ENCODE data around the gene CCR2. TPM values are rescaled to one million over a fixed set of nuclear protein-coding genes. Genes with fewer than 3 reads are reported as not detected.
"Not testable (repeated sequence)": the region's sequence is repeated elsewhere in the genome, so short reads cannot be mapped to it uniquely, and the experiment has no call there.

The CCR2 gene
- 20.6 and 21.0 TPM in 2 replicates for total RNA-seq

GRCh38 chr3:46353647-46354410 lies at the start of gene CCR2:
Gene CCR2, plus strand, starts transcription at chr3:46354111. Its CDS starts 3,417 bp downstream, at chr3:46357528.
- peaks cover 89% of the 10 kb centered on the region for H3K4me1 Mint-ChIP-seq (ENCODE audit: low read depth)
- DNase-seq (ENCODE audit: low spot score) = no peak
- peak within 1 kb of the TSS; percentile 70 for H3K27ac Mint-ChIP-seq
- H3K4me3 Mint-ChIP-seq = peak within 1 kb of the TSS; percentile 81
- H3K9me3 Mint-ChIP-seq = peaks cover 1% of the 10 kb centered on the region
- H3K27me3 Mint-ChIP-seq (ENCODE audit: insufficient read depth) = peaks cover 20% of the 10 kb centered on the region
- intact Hi-C loops (cut with micrococcal nuclease) = loop anchor here (1.0 to 2.0 kb wide), 5 partner anchors 15 to 73 kb away; no protein-coding TSS in a partner anchor
- H3K36me3 Mint-ChIP-seq (ENCODE audit: low read depth) = peaks cover 22% of the 10 kb centered on the region

GRCh38 chr3:46304739-46305138 lies 49.2 kb upstream of the CCR2 start:
- peaks cover 4% of the 10 kb centered on the region for H3K36me3 Mint-ChIP-seq (ENCODE audit: low read depth)
- H3K27ac Mint-ChIP-seq = no peak overlapping the region
- no peaks in the 10 kb centered on the region for H3K9me3 Mint-ChIP-seq
- peaks cover 34% of the 10 kb centered on the region for H3K4me1 Mint-ChIP-seq (ENCODE audit: low read depth)
- no peak for DNase-seq (ENCODE audit: low spot score)
- intact Hi-C loops (cut with micrococcal nuclease) = no loop called here
- no peak overlapping the region for H3K4me3 Mint-ChIP-seq
- H3K27me3 Mint-ChIP-seq (ENCODE audit: insufficient read depth) = peaks cover 37% of the 10 kb centered on the region

GRCh38 chr3:46312991-46313390 lies 40.9 kb upstream of the CCR2 start:
- peaks cover 12% of the 10 kb centered on the region for H3K36me3 Mint-ChIP-seq (ENCODE audit: low read depth)
- intact Hi-C loops (cut with micrococcal nuclease) = no loop called here
- peaks cover 22% of the 10 kb centered on the region for H3K9me3 Mint-ChIP-seq
- peaks cover 7% of the 10 kb centered on the region for H3K4me1 Mint-ChIP-seq (ENCODE audit: low read depth)
- peaks cover 21% of the 10 kb centered on the region for H3K27me3 Mint-ChIP-seq (ENCODE audit: insufficient read depth)
- H3K27ac Mint-ChIP-seq = no peak overlapping the region
- DNase-seq (ENCODE audit: low spot score) = no peak
- H3K4me3 Mint-ChIP-seq = no peak overlapping the region

- peaks cover 7% of the 10 kb centered on the region for H3K4me1 Mint-ChIP-seq (ENCODE audit: low read depth)
- intact Hi-C loops (cut with micrococcal nuclease) = loop anchor here (1.0 to 2.0 kb wide), 2 partner anchors 15 to 38 kb away; no protein-coding TSS in a partner anchor
- no peak for DNase-seq (ENCODE audit: low spot score)
- no peak overlapping the region for H3K27ac Mint-ChIP-seq
- H3K36me3 Mint-ChIP-seq (ENCODE audit: low read depth) = peaks cover 16% of the 10 kb centered on the region
- H3K9me3 Mint-ChIP-seq = peaks cover 27% of the 10 kb centered on the region
- peaks cover 10% of the 10 kb centered on the region for H3K27me3 Mint-ChIP-seq (ENCODE audit: insufficient read depth)
- no peak overlapping the region for H3K4me3 Mint-ChIP-seq
These were observed 39.4 kb upstream of the CCR2 start for GRCh38 chr3:46314517-46314916.

GRCh38 chr3:46316206-46316605 lies 37.7 kb upstream of the CCR2 start:
- Mint-ChIP-seq H3K27me3 (ENCODE audit: insufficient read depth) (peaks cover 12% of the 10 kb centered on the region), H3K4me1 (ENCODE audit: low read depth) (peaks cover 7% of the 10 kb centered on the region), H3K27ac (no peak overlapping the region), H3K36me3 (ENCODE audit: low read depth) (peaks cover 15% of the 10 kb centered on the region), H3K9me3 (peaks cover 34% of the 10 kb centered on the region), H3K4me3 (no peak overlapping the region)
- no peak for DNase-seq (ENCODE audit: low spot score)
- intact Hi-C loops (cut with micrococcal nuclease) = no loop called here

- DNase-seq (ENCODE audit: low spot score) = no peak
- H3K9me3 Mint-ChIP-seq = peaks cover 34% of the 10 kb centered on the region
- H3K27me3 Mint-ChIP-seq (ENCODE audit: insufficient read depth) = peaks cover 18% of the 10 kb centered on the region
- peaks cover 12% of the 10 kb centered on the region for H3K36me3 Mint-ChIP-seq (ENCODE audit: low read depth)
- intact Hi-C loops (cut with micrococcal nuclease) = no loop called here
- H3K27ac Mint-ChIP-seq = no peak overlapping the region
- H3K4me3 Mint-ChIP-seq = no peak overlapping the region
- H3K4me1 Mint-ChIP-seq (ENCODE audit: low read depth) = peaks cover 7% of the 10 kb centered on the region
These were observed 35.5 kb upstream of the CCR2 start for GRCh38 chr3:46318207-46318927.

- no peaks in the 10 kb centered on the region for H3K4me1 Mint-ChIP-seq (ENCODE audit: low read depth)
- no peak overlapping the region for H3K27ac Mint-ChIP-seq
- intact Hi-C loops (cut with micrococcal nuclease) = no loop called here
- H3K4me3 Mint-ChIP-seq = no peak overlapping the region
- peaks cover 34% of the 10 kb centered on the region for H3K9me3 Mint-ChIP-seq
- no peak for DNase-seq (ENCODE audit: low spot score)
- H3K27me3 Mint-ChIP-seq (ENCODE audit: insufficient read depth) = peaks cover 21% of the 10 kb centered on the region
- peaks cover 12% of the 10 kb centered on the region for H3K36me3 Mint-ChIP-seq (ENCODE audit: low read depth)
These were observed 32.3 kb upstream of the CCR2 start for GRCh38 chr3:46321461-46322104.

- H3K9me3 Mint-ChIP-seq = peaks cover 21% of the 10 kb centered on the region
- intact Hi-C loops (cut with micrococcal nuclease) = no loop called here
- no peak overlapping the region for H3K4me3 Mint-ChIP-seq
- no peak for DNase-seq (ENCODE audit: low spot score)
- no peaks in the 10 kb centered on the region for H3K4me1 Mint-ChIP-seq (ENCODE audit: low read depth)
- no peak overlapping the region for H3K27ac Mint-ChIP-seq
- peaks cover 4% of the 10 kb centered on the region for H3K36me3 Mint-ChIP-seq (ENCODE audit: low read depth)
- peaks cover 21% of the 10 kb centered on the region for H3K27me3 Mint-ChIP-seq (ENCODE audit: insufficient read depth)
These were observed 29.9 kb upstream of the CCR2 start for GRCh38 chr3:46324036-46324435.

GRCh38 chr3:46325645-46326300 lies 28.1 kb upstream of the CCR2 start:
- intact Hi-C loops (cut with micrococcal nuclease) = no loop called here
- H3K9me3 Mint-ChIP-seq = peaks cover 15% of the 10 kb centered on the region
- H3K4me3 Mint-ChIP-seq = no peak overlapping the region
- H3K27ac Mint-ChIP-seq = no peak overlapping the region
- H3K27me3 Mint-ChIP-seq (ENCODE audit: insufficient read depth) = peaks cover 14% of the 10 kb centered on the region
- H3K36me3 Mint-ChIP-seq (ENCODE audit: low read depth) = peaks cover 4% of the 10 kb centered on the region
- DNase-seq (ENCODE audit: low spot score) = no peak
- H3K4me1 Mint-ChIP-seq (ENCODE audit: low read depth) = no peaks in the 10 kb centered on the region

- Mint-ChIP-seq H3K36me3 (ENCODE audit: low read depth) (peaks cover 15% of the 10 kb centered on the region), H3K27me3 (ENCODE audit: insufficient read depth) (peaks cover 11% of the 10 kb centered on the region), H3K4me1 (ENCODE audit: low read depth) (peaks cover 16% of the 10 kb centered on the region), H3K9me3 (peaks cover 16% of the 10 kb centered on the region)
- DNase-seq (ENCODE audit: low spot score); H3K4me3 Mint-ChIP-seq; H3K27ac Mint-ChIP-seq; intact Hi-C loops (cut with micrococcal nuclease): not testable (repeated sequence)
These were observed 23.2 kb upstream of the CCR2 start for GRCh38 chr3:46330676-46331075.

GRCh38 chr3:46334741-46335478 lies 19.0 kb upstream of the CCR2 start:
- Mint-ChIP-seq H3K4me3 (no peak overlapping the region), H3K27ac (peak overlapping the region; percentile 21), H3K36me3 (ENCODE audit: low read depth) (peaks cover 28% of the 10 kb centered on the region), H3K9me3 (peaks cover 43% of the 10 kb centered on the region), H3K4me1 (ENCODE audit: low read depth) (peaks cover 21% of the 10 kb centered on the region), H3K27me3 (ENCODE audit: insufficient read depth) (peaks cover 13% of the 10 kb centered on the region)
- intact Hi-C loops (cut with micrococcal nuclease) = loop anchor here (1.0 to 2.0 kb wide), 3 partner anchors 14 to 41 kb away; partner anchors contain the start of gene CCR5
- no peak for DNase-seq (ENCODE audit: low spot score)

GRCh38 chr3:46335541-46335940 lies 18.4 kb upstream of the CCR2 start:
- Mint-ChIP-seq H3K27me3 (ENCODE audit: insufficient read depth) (peaks cover 15% of the 10 kb centered on the region), H3K36me3 (ENCODE audit: low read depth) (peaks cover 32% of the 10 kb centered on the region), H3K9me3 (peaks cover 47% of the 10 kb centered on the region), H3K27ac (no peak overlapping the region), H3K4me1 (ENCODE audit: low read depth) (peaks cover 21% of the 10 kb centered on the region), H3K4me3 (no peak overlapping the region)
- intact Hi-C loops (cut with micrococcal nuclease) = loop anchor here (1.0 to 2.0 kb wide), 3 partner anchors 13 to 41 kb away; partner anchors contain the start of gene CCR5
- no peak for DNase-seq (ENCODE audit: low spot score)
